GM12878 (cell line): Measurements from ENCODE around the gene MYD88. TPM values are rescaled to one million over a fixed set of nuclear protein-coding genes. Genes with fewer than 3 reads are reported as not detected.
A peak's percentile ranks its signal among the peaks of the same experiment; 100 is the strongest.

Experiments used
- ATAC-seq: fragments of 200-7000 bp; cut with Tn5 transposase; 3 replicates; pipeline ENCODE4 v1.9.1; 2020; ENCODE audit warnings: mild to moderate bottlenecking, moderate library complexity
- BruUV-seq: library from RNA; stranded (reverse); fragments of 400-500 nt; replicated peaks from 2 replicates; lab custom pipeline; 2021; lab: Mats Ljungman, UMichigan
- CTCF ChIA-PET: fragments of 300-600 bp; sonication (Branson Sonifier 250); formaldehyde crosslinking; extraction: SDS; loops from one replicate; lab custom pipeline; 2021; ENCODE audit warnings: inconsistent platforms; lab: Yijun Ruan, JAX
- POLR2A ChIA-PET: fragments of 350-600 bp; formaldehyde crosslinking; extraction: SDS; loops from one replicate; lab custom pipeline; 2021; ENCODE audit warnings: inconsistent platforms; lab: Charles Lee
- RAD21 ChIA-PET: fragments of 300-600 bp; sonication (Branson Sonifier 250); formaldehyde crosslinking; loops from one replicate; lab custom pipeline; 2023; ENCODE audit warnings: antibody characterized with exemption; ENCODE audit not compliant: unreplicated experiment; lab: Charles Lee
- SMC1A ChIA-PET: fragments of 300-600 bp; sonication (Branson Sonifier 250); formaldehyde crosslinking; loops from one replicate; lab custom pipeline; 2023; ENCODE audit not compliant: unreplicated experiment, uncharacterized antibody; lab: Charles Lee
- DNase-seq: peaks from one replicate; pipeline ENCODE4 v3.0.0-alpha.2; 2011; ENCODE audit warnings: low read depth, low spot score
- FAIRE-seq: peaks from 3 replicates; lab custom pipeline; 2011; peaks lifted over from hg19 to GRCh38; lab: Jason Lieb, UNC
- H2AFZ ChIP-seq: 2 replicates; pipeline ENCODE4 v1.6.0; 2011; ENCODE audit warnings: low read depth, low read length, control low read depth; ENCODE audit not compliant: control insufficient read depth
- H3K27ac ChIP-seq: 2 replicates; pipeline ENCODE4 v1.5.1; 2011; ENCODE audit warnings: control low read depth; ENCODE audit not compliant: control insufficient read depth, insufficient read depth
- H3K27me3 ChIP-seq, 2 experiments: replicated peaks in 1 of 2; 2 replicates each; pipeline versions ENCODE4 v1.6.0 to v1.6.1; 2011; ENCODE audit warnings: low read length in 1 of 2; ENCODE audit not compliant: control insufficient read depth in 2 of 2, insufficient read depth in 2 of 2
- H3K36me3 ChIP-seq, 2 experiments: 2 replicates each; pipeline ENCODE4 v1.5.1; 2011; ENCODE audit warnings: low read length in 1 of 2; ENCODE audit not compliant: control insufficient read depth in 2 of 2, insufficient read depth in 2 of 2
- H3K4me1 ChIP-seq: 2 replicates; pipeline ENCODE4 v1.6.1; 2011; ENCODE audit warnings: mild to moderate bottlenecking, low read length, moderate library complexity, mixed read lengths; ENCODE audit not compliant: control insufficient read depth, insufficient read depth
- H3K4me2 ChIP-seq: 2 replicates; pipeline ENCODE4 v1.6.0; 2011; ENCODE audit warnings: control low read depth; ENCODE audit not compliant: control insufficient read depth, insufficient read depth
- H3K4me3 ChIP-seq: fragments of 200-600 bp; sonication (generic); 2 replicates; pipeline ENCODE4 v1.5.1; 2016
- H3K79me2 ChIP-seq: 2 replicates; pipeline ENCODE4 v1.6.0; 2011; ENCODE audit warnings: low read length; ENCODE audit not compliant: control insufficient read depth, insufficient read depth
- H3K9ac ChIP-seq: 2 replicates; pipeline ENCODE4 v1.8.0; 2011; ENCODE audit warnings: low read length, control low read depth, mixed read lengths; ENCODE audit not compliant: control insufficient read depth, insufficient read depth
- H3K9me3 ChIP-seq: replicated peaks from 3 replicates; pipeline ENCODE4 v1.5.1; 2011; ENCODE audit warnings: mild to moderate bottlenecking, low read length; ENCODE audit not compliant: control insufficient read depth, insufficient read depth
- H4K20me1 ChIP-seq: 2 replicates; pipeline ENCODE4 v1.6.0; 2011; ENCODE audit not compliant: control insufficient read depth, insufficient read depth
- ASH2L ChIP-seq: fragments of 300-600, 200-600 bp; sonication (generic); IDR thresholded peaks from 2 replicates; pipeline ENCODE4 v1.6.1; 2017; ENCODE audit warnings: low read depth, mild to moderate bottlenecking, borderline replicate concordance
- BRCA1 ChIP-seq: IDR thresholded peaks from 2 replicates; pipeline ENCODE4 v1.6.1; 2011; ENCODE audit warnings: low read depth, low read length, improper control_type of control experiment
- CHD2 ChIP-seq: IDR thresholded peaks from 2 replicates; pipeline ENCODE4 v1.6.1; 2011; ENCODE audit warnings: low read depth, low read length, improper control_type of control experiment, borderline replicate concordance
- CREB1 ChIP-seq: IDR thresholded peaks from 2 replicates; pipeline ENCODE4 v1.6.1; 2012; ENCODE audit warnings: low read depth, mild to moderate bottlenecking, inconsistent platforms
- HDGF ChIP-seq: fragments of 450-650 bp; IDR thresholded peaks from 2 replicates; pipeline ENCODE4 v1.6.1; 2016; ENCODE audit warnings: antibody characterized with exemption
- IKZF1 ChIP-seq: fragments of 450-650 bp; conservative IDR thresholded peaks from 2 replicates; pipeline ENCODE4 v1.6.1; 2017; ENCODE audit warnings: antibody characterized with exemption, mild to moderate bottlenecking
- IRF4 ChIP-seq: IDR thresholded peaks from 2 replicates; pipeline ENCODE4 v1.6.1; 2011; ENCODE audit warnings: low read depth, low read length
- KDM1A ChIP-seq: fragments of 200-600 bp; sonication (generic); IDR thresholded peaks from 2 replicates; pipeline ENCODE4 v1.6.1; 2016; ENCODE audit warnings: borderline replicate concordance
- NFYA ChIP-seq: IDR thresholded peaks from 2 replicates; pipeline ENCODE4 v1.6.1; 2011; ENCODE audit warnings: low read depth, mild to moderate bottlenecking, low read length, improper control_type of control experiment, borderline replicate concordance
- PAX5 ChIP-seq: IDR thresholded peaks from 2 replicates; pipeline ENCODE4 v1.6.1; 2011; ENCODE audit warnings: low read depth, low read length, borderline replicate concordance
- PAX8 ChIP-seq: fragments of 450-650 bp; IDR thresholded peaks from 2 replicates; pipeline ENCODE4 v1.6.1; 2017; ENCODE audit warnings: mild to moderate bottlenecking, moderate library complexity
- PML ChIP-seq: IDR thresholded peaks from 2 replicates; pipeline ENCODE4 v1.6.1; 2012; ENCODE audit warnings: low read length, inconsistent platforms
- POU2F2 ChIP-seq: IDR thresholded peaks from 3 replicates; pipeline ENCODE4 v1.6.1; 2011; ENCODE audit warnings: low read depth, mild to moderate bottlenecking, low read length, borderline replicate concordance
- SIN3A ChIP-seq: IDR thresholded peaks from 2 replicates; pipeline ENCODE4 v1.6.1; 2012; ENCODE audit warnings: low read depth, low read length, improper control_type of control experiment
- TARDBP ChIP-seq: IDR thresholded peaks from 2 replicates; pipeline ENCODE4 v1.6.1; 2016; ENCODE audit warnings: borderline replicate concordance
- TBL1XR1 ChIP-seq: IDR thresholded peaks from 2 replicates; pipeline ENCODE4 v1.6.1; 2012; ENCODE audit warnings: low read depth, low read length, improper control_type of control experiment
- TCF3 ChIP-seq: IDR thresholded peaks from 2 replicates; pipeline ENCODE4 v1.6.1; 2012; ENCODE audit warnings: low read depth, mild to moderate bottlenecking, low read length, borderline replicate concordance; ENCODE audit not compliant: insufficient read depth
- ZNF384 ChIP-seq: IDR thresholded peaks from 2 replicates; pipeline ENCODE4 v1.6.1; 2012; ENCODE audit warnings: low read depth, mild to moderate bottlenecking, low read length, improper control_type of control experiment, borderline replicate concordance
- WGBS: methylation state at CpG from one replicate; pipeline ENCODE4 v1.1.6; 2016; ENCODE audit warnings: low lambda C conversion rate; ENCODE audit not compliant: insufficient replicate concordance, insufficient coverage; ENCODE audit errors: missing lambda C conversion rate; 5-methylcytosine and 5-hydroxymethylcytosine counted together
- in situ Hi-C: fragments of 300-500 bp; cut with MboI; formaldehyde crosslinking; loops from 9 replicates; pipeline ENCODE4 v1.14.3; 2018; ENCODE audit warnings: mixed read lengths
- intact Hi-C: fragments of 100-400 bp; cut with micrococcal nuclease; formaldehyde crosslinking; loops from one replicate; pipeline ENCODE4 v1.14.2; 2022; ENCODE audit not compliant: unreplicated experiment
- polyA plus RNA-seq, 11 experiments: library from polyadenylated mRNA; depleted of rRNA in 4 of 11; unstranded in 6 of 11; stranded (reverse) in 5 of 11; fragments of >200 nt; fragmentation: Nextera tagmentation in 4 of 11; fragmentation: Illumina TruSeq in 1 of 11; extraction: Ambion mirVana in 4 of 11; extraction: Trizol in 1 of 11; gene quantifications; 1 replicate in 1 of 11; 2 replicates in 10 of 11; pipeline versions ENCODE4 v1.2.1 to v1.2.3, GENCODE V29; 2011 to 2016; ENCODE audit warnings: inconsistent platforms in 2 of 11, missing spikeins in 2 of 11, low read depth in 1 of 11
- total RNA-seq, 4 experiments: library from RNA; depleted of rRNA in 3 of 4; stranded (reverse); fragments of >200 nt in 3 of 4; fragmentation: Illumina TruSeq in 1 of 4; extraction: Trizol in 1 of 4; gene quantifications; 2 replicates each; pipeline versions ENCODE4 v1.2.1 to v1.2.3, GENCODE V29; 2013 to 2021
- TF ChIP-seq, protein P1 (sequence below): IDR thresholded peaks from 2 replicates; pipeline ENCODE4 v1.6.1; 2011; ENCODE audit warnings: low read depth, low read length, improper control_type of control experiment, borderline replicate concordance

Gene MYD88
- total and polyA plus RNA-seq, 10 of the 15 experiments (the other 5 are each of a cell fraction or from before 2014, with no cell fraction given): 5.5 to 84.8 (median 67.5) TPM

DNA sequence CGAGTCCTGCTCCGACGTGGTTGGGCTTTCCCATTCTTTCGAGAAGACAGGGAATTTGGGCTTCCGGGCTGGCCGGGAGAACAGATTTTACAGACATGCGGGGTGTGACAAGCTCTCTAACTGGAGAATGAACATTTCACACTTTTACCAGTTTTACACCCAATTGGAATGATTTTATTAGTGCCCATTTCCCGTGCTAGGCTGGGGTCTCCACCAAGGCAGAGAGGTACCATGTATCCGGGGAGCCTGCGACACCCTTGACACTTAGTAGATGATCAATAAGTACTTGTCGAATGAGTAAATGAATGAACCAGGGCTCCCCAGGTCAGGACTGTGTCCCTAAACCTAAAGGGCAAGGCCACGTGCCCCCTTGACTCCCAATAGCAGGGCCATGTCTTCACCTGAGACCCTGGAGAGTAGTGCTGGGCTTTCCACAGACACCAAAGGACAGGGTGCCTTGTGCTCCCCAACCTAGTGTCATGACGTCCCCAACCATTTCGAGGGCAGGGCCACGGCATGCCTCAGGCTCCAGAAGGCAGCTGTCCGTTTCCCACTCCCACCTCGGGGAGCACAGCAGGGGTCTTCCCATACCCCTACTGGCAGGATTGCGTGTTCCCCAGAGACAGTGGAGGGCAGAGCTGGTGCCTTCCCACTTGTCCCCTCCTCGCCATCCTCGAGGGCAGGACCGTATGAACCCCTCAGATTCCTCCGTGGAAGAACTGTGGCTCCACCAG, 679 bp upstream of the MYD88 start (continued):
- TF ChIP-seq TBL1XR1 (no peak), TARDBP (no peak), POU2F2 (peak; percentile 10; the same call in 1 of the 3 replicates), CREB1 (0 out of 2 replicates have a peak, but pooled peaks have one; percentile 25), ASH2L (no peak), KDM1A (no peak), IKZF1 (peak; percentile 17), PML (0 out of 2 replicates have a peak, but pooled peaks have one; percentile 1)
- TF ChIP-seq, protein P1, sequence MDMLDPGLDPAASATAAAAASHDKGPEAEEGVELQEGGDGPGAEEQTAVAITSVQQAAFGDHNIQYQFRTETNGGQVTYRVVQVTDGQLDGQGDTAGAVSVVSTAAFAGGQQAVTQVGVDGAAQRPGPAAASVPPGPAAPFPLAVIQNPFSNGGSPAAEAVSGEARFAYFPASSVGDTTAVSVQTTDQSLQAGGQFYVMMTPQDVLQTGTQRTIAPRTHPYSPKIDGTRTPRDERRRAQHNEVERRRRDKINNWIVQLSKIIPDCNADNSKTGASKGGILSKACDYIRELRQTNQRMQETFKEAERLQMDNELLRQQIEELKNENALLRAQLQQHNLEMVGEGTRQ: peak; percentile 19; the same call in 1 of the 2 replicates

DNA sequence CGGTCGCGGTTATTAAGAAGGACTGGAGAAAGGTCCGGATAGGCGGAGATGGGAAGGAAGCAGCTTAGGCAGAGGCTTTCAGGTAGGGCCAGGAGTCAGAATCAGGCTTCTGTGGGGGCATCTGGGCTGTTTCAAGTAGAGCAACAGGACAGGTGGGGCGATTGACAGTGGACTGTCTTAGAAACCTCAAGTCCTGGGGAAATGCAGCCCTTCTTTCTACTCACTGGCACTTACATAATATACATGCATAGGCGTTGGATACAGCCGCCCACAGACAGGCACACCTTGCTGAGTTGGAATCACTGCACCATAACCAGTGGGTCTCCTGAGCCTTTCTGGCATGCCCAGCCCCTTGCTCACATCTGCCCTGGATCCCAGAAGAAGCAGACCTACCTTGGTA, 730 bp downstream of the MYD88 start:
- DNase-seq (no peak), ATAC-seq (no peak), FAIRE-seq (no peak)
- H3K27me3 ChIP-seq: no peaks in the 10 kb centered on the region
- RAD21 ChIA-PET: interaction anchor here (1.0 to 5.0 kb wide), 4 partner anchors 26 to 142 kb away, joined by 4 to 62 read pairs (median 5); partner anchors contain the start of genes OXSR1 and SLC22A14
- peak overlapping the region; percentile 72 for H2AFZ ChIP-seq
- TF ChIP-seq CHD2 (no peak), PAX8 (no peak), NFYA (no peak), PAX5 (no peak), IKZF1 (no peak), ZNF384 (no peak), IRF4 (no peak), HDGF (no peak), TCF3 (no peak), SIN3A (no peak), BRCA1 (no peak)
- TF ChIP-seq, protein P1: no peak
- TF ChIP-seq, all 136 proteins: peak for 0
- H3K9ac ChIP-seq: peak overlapping the region; percentile 94
- CTCF ChIA-PET: interaction anchor here (0.7 to 8.2 kb wide), 7 partner anchors 14 to 204 kb away, joined by 3 to 74 read pairs (median 3); partner anchors contain the start of gene OXSR1
- H3K4me3 ChIP-seq: peak overlapping the region; percentile 98
- peak overlapping the region; percentile 99 for H3K27ac ChIP-seq
- H3K4me2 ChIP-seq: peak overlapping the region; percentile 99
- in situ Hi-C loops: no loop called here
- peaks cover 35% of the 10 kb centered on the region for H3K4me1 ChIP-seq
- POLR2A ChIA-PET: interaction anchor here (1.0 to 8.8 kb wide), 6 partner anchors 9 to 208 kb away, joined by 3 to 146 read pairs (median 12); partner anchors contain the start of genes OXSR1 and XYLB
- H4K20me1 ChIP-seq: no peaks in the 10 kb centered on the region
- 1% methylated on average over 8 of the region's 8 CpGs for WGBS
- H3K9me3 ChIP-seq: no peaks in the 10 kb centered on the region; the same call in 2 of the 3 replicates
- intact Hi-C loops: loop anchor here (5.0 kb wide), 1 partner anchor 73 kb away; no protein-coding TSS in a partner anchor
- H3K36me3 ChIP-seq: peaks cover 0 to 15% of the 10 kb centered on the region in 2 experiments; a peak in 2 of 4 replicates
- SMC1A ChIA-PET: interaction anchor here (1.5 to 8.2 kb wide), 4 partner anchors 16 to 77 kb away, joined by 3 to 92 read pairs (median 54); partner anchors contain the start of gene OXSR1
- BruUV-seq: no TSS peak
- peaks cover 63% of the 10 kb centered on the region for H3K79me2 ChIP-seq
